Right lung (tissue), 5 donors: ENCODE data around the gene DOCK4. TPM values are rescaled to one million over a fixed set of nuclear protein-coding genes. Genes with fewer than 3 reads are reported as not detected.

Experiments
- DNase-seq, 2 donors: peaks; one replicate each; pipeline ENCODE4 v3.0.0-alpha.2; 2013
- polyA plus RNA-seq, 5 donors: library from polyadenylated mRNA; unstranded; fragments of 120-200 nt; gene quantifications; one replicate each; pipeline versions ENCODE4 v1.2.1 to v1.2.3, GENCODE V29; 2013; ENCODE audit warnings: inconsistent platforms in 1 of 5, low replicate concordance in 1 of 5; ENCODE audit not compliant: insufficient read length in 5 of 5, insufficient read depth in 1 of 5

Gene DOCK4
- polyA plus RNA-seq, 5 donors = 33.7 to 57.8 (median 51.7) TPM

GRCh38 chr7:112052498-112052897 lies 153.7 kb downstream of the DOCK4 start:
- DNase-seq = no peak

- DNase-seq = no peak
Measured at GRCh38 chr7:112050250-112050881, 155.8 kb downstream of the DOCK4 start.

GRCh38 chr7:112049555-112050249 lies 156.5 kb downstream of the DOCK4 start:
- DNase-seq = no peak

- DNase-seq = no peak
Measured at GRCh38 chr7:112047421-112047820, 158.8 kb downstream of the DOCK4 start.

DNA sequence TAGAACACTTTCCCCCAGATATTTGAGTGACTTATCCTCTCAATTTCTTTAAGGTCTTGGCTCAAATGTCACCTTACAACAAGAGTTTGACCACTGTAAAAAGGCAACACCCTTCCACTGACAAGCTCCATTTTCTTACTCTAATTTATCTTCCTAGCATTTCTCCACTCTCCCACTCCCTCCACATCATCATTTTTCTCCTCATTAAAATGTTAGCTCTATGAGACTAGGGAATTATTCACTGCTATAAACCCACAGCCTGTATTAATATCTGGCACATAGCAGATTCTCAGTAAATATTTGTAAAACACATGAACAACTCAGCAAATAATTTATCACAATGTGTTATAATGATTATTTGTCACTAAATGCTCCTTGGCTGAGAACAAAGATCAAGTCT lies 161.0 kb downstream of the DOCK4 start:
- DNase-seq = no peak

- no peak for DNase-seq
Measured at GRCh38 chr7:112042631-112043030, 163.6 kb downstream of the DOCK4 start.

DNA sequence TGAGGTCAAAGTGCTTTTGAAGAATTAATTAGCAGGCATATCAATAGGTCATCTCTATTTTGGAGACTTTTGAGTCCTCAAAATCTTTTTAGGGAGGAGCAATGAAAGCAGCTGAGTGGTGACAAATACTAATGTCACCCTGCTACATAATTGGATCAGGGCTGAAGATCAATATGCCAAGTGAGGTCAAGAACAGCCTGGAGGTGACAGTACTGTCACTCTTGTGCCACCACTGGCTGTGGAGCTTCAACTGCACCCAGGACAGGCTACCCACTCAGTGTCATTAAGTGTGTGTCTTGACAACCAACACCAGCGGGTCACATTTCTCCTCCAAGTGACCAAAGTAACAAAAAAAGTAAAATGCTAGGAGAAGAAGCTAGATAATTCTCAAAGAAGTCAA lies 167.8 kb downstream of the DOCK4 start:
- DNase-seq = no peak

- no peak for DNase-seq
Measured at GRCh38 chr7:112036071-112036470, 170.1 kb downstream of the DOCK4 start.

DNA sequence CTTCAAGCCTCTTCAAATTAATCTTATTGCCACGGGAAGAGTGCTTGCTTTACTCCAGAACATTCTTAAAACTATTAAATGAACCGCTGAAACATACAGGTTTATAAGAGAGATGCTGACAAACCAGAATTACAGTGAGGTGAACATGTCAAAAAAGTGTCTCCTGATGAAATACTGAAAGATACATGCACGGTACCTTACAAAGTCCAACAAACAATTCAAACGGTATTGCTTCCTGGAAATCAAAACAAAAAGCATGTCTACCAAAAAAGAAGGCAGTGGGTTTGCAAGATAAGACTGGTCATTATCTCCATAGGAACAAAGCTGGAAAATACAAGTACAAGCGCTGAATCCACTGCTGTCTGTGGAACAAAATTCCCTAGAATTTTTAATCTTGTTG lies 174.5 kb downstream of the DOCK4 start:
- DNase-seq = no peak

DNA sequence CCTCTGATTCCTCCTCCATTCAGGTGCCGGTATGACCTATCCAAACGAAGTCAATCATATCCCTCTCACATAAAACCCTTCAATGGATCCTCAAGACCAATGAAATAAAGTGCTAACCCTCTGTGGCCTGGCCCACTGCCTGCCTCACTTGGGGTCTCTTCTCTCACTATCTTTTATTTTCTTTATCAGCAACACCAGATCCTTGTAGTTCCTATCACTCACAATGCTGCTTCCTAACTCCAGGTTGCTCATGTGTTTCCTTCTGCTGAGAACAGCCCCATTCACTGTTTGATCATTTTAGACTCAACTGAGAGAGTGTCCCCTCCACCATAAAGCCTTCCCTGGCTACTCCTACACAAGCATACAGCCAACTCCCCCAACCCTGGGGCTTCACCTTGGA lies 180.6 kb downstream of the DOCK4 start:
- DNase-seq = no peak

- DNase-seq = no peak
Measured at GRCh38 chr7:112023786-112024185, 182.4 kb downstream of the DOCK4 start.

DNA sequence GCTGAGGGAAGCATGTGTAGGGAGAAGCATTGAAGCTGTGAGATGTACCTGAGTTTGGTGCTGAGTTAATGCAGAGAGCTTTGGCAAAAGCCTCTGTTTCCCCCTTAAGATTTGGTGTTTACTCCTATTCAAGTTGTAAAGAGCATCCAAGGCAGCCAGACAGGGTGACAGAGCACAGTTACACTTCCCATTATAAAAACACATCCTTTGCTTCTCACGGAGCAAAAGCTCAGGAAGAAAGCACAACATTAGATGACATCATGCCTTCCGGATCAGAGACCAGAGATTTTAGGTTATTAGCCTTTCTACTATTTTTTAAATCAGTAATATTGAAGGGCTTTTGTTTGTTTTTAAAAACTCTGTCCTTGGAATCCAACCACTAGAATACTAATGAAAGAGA lies 182.9 kb downstream of the DOCK4 start:
- no peak for DNase-seq

- no peak for DNase-seq
Measured at GRCh38 chr7:112022128-112022527, 184.1 kb downstream of the DOCK4 start.

DNA sequence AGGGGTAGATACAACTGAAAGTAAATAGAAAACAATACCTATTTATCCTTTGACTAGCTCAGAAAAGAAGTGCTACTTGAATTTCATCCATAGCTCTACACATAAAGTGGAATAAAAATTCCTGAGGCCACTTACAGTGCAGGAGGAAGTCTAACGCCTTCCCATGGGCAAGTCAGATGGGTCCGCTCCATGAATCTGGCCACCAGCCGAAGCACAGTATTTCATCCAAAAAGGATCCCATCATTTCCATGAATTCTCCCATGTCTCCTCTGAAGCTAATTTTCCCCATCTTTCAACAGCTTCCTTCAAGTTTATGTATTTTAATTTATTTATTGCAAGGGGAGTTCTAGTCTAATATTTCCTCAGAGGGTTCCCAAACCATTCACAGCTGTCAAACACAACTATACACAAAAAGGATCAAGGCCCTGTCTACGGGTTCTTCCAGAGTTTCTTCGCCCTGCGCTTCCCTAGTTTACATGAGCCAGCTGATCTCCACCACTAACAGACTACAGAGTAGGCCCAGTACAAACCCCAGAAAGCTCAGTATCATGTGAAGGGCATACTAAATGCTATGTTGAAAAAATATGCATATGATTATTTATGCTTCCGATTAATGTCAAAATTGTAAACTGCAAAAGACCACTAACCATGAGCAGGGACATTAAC lies 184.7 kb downstream of the DOCK4 start:
- DNase-seq = no peak

GRCh38 chr7:112020800-112021199 lies 185.4 kb downstream of the DOCK4 start:
- no peak for DNase-seq

DNA sequence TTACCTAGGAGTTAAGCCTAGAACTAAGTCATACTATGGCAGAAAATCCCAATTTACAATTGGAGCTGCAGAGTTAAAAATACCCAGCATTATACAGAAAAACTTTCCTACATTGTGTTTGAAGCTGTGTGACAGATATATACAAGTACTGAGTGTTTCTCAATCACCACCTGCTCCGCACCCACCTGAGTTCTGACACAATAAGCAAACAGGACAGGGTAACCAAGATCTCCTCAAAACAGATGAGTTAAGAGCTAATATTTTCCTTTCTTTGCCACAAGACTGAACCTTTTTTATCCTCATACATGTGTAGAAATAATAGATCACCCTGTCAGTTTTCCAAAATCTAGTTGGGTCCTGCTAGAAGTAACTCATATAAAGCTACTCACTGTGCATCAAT lies 186.3 kb downstream of the DOCK4 start:
- DNase-seq = no peak

- DNase-seq = no peak
Measured at GRCh38 chr7:112018305-112019030, 187.7 kb downstream of the DOCK4 start.

- DNase-seq = no peak
Measured at GRCh38 chr7:112015146-112015545, 191.1 kb downstream of the DOCK4 start.

- DNase-seq = no peak
Measured at GRCh38 chr7:112014347-112014746, 191.9 kb downstream of the DOCK4 start.

DNA sequence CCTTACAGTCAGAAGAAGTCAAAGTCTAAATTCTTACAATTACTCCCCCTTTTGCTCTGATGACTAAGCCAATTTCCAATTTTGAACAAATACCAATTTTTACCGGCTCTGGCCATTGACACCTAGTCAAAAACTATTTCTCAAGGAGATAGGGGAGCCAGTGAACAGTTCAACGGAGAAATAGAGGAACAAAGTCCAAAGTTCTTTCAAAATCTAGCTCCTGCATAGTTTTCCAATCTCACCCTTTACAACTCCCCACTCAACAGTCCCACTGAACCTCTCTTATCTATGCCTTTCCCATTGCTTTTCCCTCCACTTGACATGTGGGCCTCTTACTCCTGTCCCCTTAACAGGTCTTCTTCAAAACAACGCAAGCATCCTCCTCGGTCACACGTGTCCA lies 192.9 kb downstream of the DOCK4 start:
- DNase-seq = no peak

DNA sequence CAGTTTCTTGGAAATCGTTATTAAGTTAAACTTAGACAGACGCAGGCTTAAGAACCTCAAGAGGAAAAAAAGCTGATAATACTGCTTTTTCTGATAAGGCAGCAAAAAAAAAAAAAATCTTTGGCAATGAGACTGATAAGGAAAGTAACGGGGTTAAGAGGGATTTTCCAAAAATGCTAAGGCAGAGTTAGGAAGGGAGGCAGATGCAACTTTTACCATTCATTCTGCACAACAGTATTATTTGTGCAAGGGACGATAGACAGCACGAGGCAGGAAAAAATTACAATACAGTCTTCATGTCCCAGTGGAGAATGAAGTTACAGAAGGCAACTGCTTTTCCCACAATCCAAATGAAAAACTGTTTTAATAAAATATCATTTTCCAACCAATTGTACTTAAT lies 194.0 kb downstream of the DOCK4 start:
- DNase-seq = no peak

DNA sequence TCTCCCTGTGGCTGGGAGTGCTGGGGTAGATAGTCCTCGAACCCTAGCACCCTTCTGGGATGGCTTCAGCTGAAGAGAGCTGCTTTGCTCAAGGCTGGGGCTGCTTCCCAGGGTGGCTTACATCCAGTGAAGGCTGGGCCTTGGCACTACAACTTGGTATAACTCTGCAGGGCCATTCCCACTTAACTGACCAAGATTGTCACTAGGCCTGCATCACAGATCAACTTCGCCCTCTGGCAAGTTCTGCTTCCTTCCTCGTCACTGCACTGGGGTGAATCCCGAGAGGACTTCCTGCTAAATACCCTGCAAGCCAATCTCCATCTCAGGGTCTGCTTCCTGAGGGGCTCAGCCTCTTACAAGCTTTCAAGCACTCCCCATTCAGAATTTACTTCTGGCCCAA lies 195.2 kb downstream of the DOCK4 start:
- DNase-seq = no peak

- no peak for DNase-seq
Measured at GRCh38 chr7:112010109-112010508, 196.1 kb downstream of the DOCK4 start.
